PFSK-1 (cell line): ENCODE measurements around the gene CCT8L2.

ENCODE experiments used
- POLR2AphosphoS5 ChIP-seq: IDR thresholded peaks from 2 replicates; pipeline ENCODE4 v1.6.1; 2012; ENCODE audit warnings: low read depth, mild to moderate bottlenecking, control low read depth, low read length, moderate library complexity
- SIN3A ChIP-seq: IDR thresholded peaks from 2 replicates; pipeline ENCODE4 v1.6.1; 2012; ENCODE audit warnings: mild to moderate bottlenecking, low read length, moderate library complexity, borderline replicate concordance; ENCODE audit not compliant: insufficient read depth
- TAF1 ChIP-seq: IDR thresholded peaks from 2 replicates; pipeline ENCODE4 v1.6.1; 2012; ENCODE audit warnings: low read length, control low read depth, borderline replicate concordance; ENCODE audit not compliant: insufficient read depth

DNA sequence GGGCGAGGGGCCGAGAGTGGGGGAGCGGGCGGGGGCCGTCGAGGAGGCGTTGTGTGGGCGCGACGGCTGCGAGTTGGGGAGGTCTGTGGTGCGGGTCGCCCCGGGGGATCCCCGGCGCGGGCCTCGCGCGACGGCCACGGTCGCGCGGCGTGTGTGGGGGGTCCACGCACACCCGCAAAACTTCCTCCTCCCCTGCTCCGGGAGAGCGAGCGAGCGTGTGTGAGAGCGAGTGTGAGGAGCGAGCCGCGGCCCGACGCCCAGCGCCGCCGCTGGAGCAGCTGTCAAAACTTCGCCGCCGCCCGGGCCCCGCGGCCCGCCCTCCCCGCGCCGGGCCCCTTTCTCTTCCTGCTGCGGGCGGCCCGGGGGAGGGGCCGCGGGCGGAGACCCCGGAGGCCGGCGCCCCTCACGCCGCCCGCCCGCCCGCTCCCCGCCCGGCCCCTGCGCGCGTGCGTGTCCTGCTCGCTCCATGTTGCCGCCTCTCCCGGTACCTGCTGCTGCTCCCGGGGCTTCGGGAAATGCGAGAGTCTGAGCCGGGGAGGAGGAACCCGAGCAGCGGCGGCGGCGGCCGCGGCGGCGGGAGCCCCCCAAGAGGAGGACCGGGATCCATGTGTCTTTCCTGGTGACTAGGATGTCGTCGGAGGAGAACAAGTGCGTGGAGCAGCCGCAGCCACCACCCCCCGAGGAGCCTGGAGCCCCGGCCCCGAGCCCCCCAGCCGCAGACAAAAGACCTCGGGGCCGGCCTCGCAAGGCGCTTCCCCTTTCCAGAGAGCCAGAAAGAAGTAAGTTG, 9.0 kb upstream of the CCT8L2 start:
- TF ChIP-seq TAF1, result no peak
- TF ChIP-seq SIN3A, result no peak
- no peak for TF ChIP-seq POLR2AphosphoS5
